A375 (cell line): ENCODE measurements around the gene TMCC1. TPM values are rescaled to one million over a fixed set of nuclear protein-coding genes. Genes with fewer than 3 reads are reported as not detected.

Experiments used
- small RNA-seq: library from RNA; depleted of rRNA; stranded (forward); fragments of <200 nt; gene quantifications from one replicate; pipeline ENCODE3, GENCODE V24; 2014
- total RNA-seq: library from RNA; depleted of rRNA; stranded (reverse); fragments of >200 nt; shearing (Covaris generic); gene quantifications from 2 replicates; pipeline ENCODE4 v1.2.3, GENCODE V29; 2014; rRNA removed

Gene TMCC1
- total RNA-seq = 4.9 and 6.3 TPM in 2 replicates

DNA sequence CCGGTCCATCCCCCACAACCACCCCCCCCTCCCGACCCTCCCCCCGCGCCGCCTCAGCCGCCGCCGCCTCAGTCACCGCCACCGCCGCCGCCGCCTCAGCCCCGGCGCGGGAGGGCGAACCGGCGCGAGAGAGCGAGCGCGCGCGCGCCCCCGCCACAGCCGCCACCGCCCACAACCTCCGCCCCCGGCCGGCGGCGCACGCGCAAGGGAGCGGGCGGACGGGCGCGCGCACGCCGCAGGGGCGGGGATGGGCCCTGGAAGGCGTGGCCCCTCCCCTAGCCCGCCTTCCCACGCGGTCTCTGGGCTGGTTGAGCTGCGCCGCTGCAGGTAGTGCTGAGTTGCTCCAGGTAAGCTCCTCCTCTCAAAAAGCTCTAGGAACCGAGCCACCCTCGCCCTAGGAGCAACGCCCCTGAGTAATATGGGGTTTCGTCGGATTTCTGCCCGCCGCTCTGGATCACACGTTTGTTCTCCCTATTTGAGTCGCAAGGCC, at the start of gene TMCC1:
Gene TMCC1 (minus strand): TSS at position 131 of the 490 bp plus-strand sequence.

GRCh38 chr3:129606636-129607390, 286.7 kb downstream of the TMCC1 start, which contains the start of gene PLXND1:
Gene PLXND1, minus strand, starts transcription at chr3:129606676. Its CDS starts 37 bp downstream, at chr3:129606639.

Small RNA genes lying within 50 kb of the gene (small RNA-seq; reads per million reads assigned to genes)
- gene RF00026 (not detected), gene RNY3P13 (not detected)

Other genes starting within 250 kb of the TMCC1 start
- not detected in 2 replicates for gene TRH, start 81.0 kb upstream of the TMCC1 start, total RNA-seq
- 0.68 and 0.85 TPM in 2 replicates for gene ALG1L2, start 188.1 kb upstream of the TMCC1 start, total RNA-seq